HG03060 (cell line): ENCODE measurements around the gene DBP.
A peak's percentile ranks its signal among the peaks of the same experiment; 100 is the strongest.
"Not testable (repeated sequence)": the region's sequence is repeated elsewhere in the genome, so short reads cannot be mapped to it uniquely, and the experiment has no call there.

Experiments used
- ATAC-seq: cut with Tn5 transposase; IDR thresholded peaks from one replicate; pipeline ENCODE4 v1.9.1; 2021; ENCODE audit warnings: low read depth, moderate number of reproducible peaks; ENCODE audit not compliant: unreplicated experiment

Gene DBP

DNA sequence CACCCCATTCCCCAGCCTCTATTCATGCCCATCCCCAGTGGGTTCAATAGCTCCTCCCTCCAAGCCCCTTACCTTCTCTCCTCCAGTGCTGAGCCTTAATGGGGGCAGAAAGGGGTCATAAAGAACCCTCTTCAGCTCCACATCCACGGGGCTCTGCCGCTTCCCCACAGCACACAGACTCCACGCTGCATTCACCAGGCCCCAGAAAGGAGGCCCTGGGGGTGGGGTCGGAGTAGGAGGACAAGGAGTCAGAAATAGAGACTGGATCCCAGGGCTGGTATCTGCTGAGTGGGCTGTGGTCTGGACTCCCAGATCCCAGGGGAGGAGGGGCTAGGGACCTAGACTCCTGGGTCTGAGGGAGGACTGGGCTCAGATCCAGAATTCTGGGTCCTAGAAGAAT is 7.2 kb upstream of the DBP start:
- no peak for ATAC-seq

GRCh38 chr19:48642862-48643261 is 5.7 kb upstream of the DBP start:
- no peak for ATAC-seq

DNA sequence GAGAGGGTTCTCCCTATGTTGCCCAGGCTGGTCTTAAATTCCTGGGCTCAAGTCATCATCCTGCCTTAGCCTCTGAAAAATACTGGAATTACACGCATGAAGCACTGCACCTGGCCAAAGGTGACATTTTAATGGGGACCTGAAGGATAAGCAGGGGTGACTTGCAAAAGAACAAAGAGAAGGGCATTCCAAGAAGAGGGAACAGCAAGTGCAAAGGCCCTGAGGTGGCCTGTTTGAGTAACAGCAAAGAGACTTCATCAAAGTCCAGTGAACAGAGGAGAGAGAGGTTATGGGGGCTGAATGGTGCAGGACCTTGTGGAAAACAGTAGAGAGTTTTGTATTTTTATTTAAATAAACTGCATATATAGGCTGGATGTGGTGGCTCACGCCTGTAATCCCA is 4.7 kb upstream of the DBP start:
- ATAC-seq: no peak

- ATAC-seq: no peak
These were observed 2.5 kb upstream of the DBP start for GRCh38 chr19:48639483-48640375.

GRCh38 chr19:48638831-48639381 is 1.7 kb upstream of the DBP start:
- ATAC-seq: no peak

- ATAC-seq: peak; percentile 13
These were observed 1.0 kb upstream of the DBP start for GRCh38 chr19:48637948-48638830.

DNA sequence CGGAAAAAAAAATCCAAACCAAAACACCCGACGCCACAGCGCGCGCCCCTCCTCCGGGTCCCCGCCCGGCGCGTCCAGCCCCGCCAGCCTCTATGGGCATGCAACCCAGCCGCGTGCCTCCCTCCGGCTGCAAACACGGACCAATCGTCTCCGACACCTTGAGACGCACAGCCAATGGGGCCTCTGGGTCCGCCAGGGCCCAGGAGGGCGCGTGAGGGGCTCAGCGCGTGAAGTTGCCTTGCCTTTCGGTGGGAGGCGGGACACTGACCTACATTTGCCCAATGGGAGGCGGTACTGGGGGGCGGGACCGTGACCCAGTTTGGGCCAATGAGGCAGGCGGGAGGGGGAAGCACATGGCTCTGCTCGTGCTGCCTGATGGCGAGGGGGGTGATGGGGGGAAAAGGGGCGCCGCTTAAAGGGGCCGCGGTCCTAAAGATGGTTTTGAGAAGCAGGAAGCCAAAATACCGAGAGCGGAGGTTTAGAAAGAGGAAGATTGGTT is 319 bp upstream of the DBP start:
- peak; percentile 57 for ATAC-seq

GRCh38 chr19:48635966-48636858 is 967 bp downstream of the DBP start:
- ATAC-seq: no peak

DNA sequence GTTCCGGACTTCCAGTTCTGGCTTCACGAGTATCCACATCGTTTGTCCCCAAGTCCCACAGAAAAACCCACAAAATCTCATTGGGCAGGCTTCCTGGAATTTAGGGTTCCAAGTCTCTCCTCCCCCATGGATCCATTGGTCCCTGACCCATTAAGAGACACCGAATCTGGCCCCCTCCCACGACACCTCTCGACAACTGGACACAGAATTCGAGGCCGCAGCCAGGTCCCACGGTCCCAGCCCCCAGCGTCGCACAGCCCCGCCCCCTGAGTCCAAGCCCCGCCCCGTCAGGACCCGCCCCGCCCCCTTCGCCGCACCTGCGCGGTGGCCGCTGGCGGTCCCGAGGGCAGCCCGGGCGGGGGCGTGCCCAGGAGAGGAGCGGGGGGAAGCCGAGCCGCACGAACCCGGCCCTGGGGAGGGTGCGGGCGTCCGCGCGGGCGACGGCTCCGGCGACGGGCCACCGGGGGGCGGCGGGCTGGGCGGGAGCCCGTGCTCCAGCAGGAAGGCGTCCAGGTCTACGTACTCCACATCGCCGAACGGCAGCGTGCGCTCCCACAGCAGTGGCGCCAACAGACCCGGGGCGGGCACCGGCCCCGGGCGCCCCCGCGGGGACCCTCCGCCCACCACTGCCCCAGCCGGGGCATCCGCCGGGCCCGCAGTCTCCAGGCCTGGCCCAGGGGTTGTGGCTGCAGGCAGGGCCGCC is 1.8 kb downstream of the DBP start:
- ATAC-seq: no peak

- ATAC-seq: no peak
These were observed 2.5 kb downstream of the DBP start for GRCh38 chr19:48634424-48635262.

GRCh38 chr19:48634036-48634342 is 3.2 kb downstream of the DBP start:
- ATAC-seq: no peak

- ATAC-seq: no peak
These were observed 3.8 kb downstream of the DBP start for GRCh38 chr19:48633148-48634035.

DNA sequence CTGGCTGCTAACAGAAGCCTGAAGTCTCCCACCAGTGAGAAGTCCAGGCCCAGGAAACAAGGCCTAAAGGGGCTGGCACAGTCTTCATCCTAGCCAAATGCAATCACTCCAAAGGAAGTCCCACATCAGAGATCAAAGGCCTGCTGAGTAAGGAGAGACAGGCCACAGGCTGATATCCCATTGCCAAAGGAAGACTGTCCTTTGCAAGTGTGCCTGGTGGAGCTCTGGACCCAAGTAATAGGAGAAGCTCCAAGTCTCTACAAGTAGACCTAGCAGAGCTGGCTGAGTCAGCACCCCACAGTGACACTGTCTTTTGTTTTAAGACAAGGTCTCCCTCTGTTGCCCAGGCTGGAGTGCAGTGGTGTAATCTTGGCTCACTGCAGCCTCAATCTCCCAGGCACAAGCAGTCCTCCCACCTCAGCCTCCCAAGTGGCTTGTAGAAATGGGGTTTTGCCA is 4.5 kb downstream of the DBP start:
- no peak for ATAC-seq

- ATAC-seq: not testable (repeated sequence)
These were observed 4.9 kb downstream of the DBP start for GRCh38 chr19:48632286-48632685.

DNA sequence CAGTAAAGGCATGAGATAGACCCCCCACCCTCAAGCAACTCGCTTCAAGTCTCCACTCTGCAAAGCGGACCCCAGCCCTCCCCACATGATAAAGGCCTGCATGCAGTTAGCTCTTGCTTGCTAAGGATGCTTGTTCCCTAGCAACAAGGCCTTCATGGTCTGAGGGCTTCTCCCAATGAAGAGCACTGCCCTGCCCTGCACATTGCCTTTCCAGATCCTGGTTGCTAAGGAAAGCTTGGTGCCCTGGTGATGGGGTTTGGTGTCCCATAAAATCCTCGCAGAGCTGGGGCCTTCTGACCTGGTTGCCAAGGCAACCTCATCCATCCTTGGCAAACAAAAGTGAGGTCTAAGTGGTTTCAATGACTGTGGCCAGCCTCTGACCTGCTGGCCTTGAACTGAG is 6.0 kb downstream of the DBP start:
- ATAC-seq: no peak

GRCh38 chr19:48630296-48631063 is 6.7 kb downstream of the DBP start:
- ATAC-seq: no peak
